ENCODE results near the gene ASTN1. TPM values are rescaled to one million over a fixed set of nuclear protein-coding genes. Genes with fewer than 3 reads are reported as not detected.

The ASTN1 gene
- total and polyA plus RNA-seq, 12 donors: 0.14 to 0.88 (median 0.34) TPM

DNA sequence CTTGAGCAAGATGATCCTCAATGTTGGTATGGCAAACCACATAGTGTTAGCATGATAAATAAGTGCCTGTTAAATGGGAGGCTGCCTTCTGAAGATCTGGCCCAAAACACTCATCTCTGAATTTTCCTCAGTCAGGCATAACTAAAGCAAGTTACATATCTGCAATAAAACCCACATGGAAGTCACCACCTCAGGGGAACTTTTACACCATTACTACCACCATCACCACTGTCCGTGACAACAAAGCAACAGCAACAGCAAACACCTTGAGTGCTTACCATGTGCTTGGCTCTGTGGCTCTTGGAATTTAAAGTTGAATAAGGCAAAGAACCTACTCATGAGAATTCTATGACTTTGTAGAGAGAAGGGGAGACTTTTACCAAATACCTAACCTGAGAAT lies 233.0 kb downstream of the ASTN1 start:
- H3K4me3 ChIP-seq: no peak overlapping the region
- TF ChIP-seq, protein P1, sequence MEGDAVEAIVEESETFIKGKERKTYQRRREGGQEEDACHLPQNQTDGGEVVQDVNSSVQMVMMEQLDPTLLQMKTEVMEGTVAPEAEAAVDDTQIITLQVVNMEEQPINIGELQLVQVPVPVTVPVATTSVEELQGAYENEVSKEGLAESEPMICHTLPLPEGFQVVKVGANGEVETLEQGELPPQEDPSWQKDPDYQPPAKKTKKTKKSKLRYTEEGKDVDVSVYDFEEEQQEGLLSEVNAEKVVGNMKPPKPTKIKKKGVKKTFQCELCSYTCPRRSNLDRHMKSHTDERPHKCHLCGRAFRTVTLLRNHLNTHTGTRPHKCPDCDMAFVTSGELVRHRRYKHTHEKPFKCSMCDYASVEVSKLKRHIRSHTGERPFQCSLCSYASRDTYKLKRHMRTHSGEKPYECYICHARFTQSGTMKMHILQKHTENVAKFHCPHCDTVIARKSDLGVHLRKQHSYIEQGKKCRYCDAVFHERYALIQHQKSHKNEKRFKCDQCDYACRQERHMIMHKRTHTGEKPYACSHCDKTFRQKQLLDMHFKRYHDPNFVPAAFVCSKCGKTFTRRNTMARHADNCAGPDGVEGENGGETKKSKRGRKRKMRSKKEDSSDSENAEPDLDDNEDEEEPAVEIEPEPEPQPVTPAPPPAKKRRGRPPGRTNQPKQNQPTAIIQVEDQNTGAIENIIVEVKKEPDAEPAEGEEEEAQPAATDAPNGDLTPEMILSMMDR (IDR thresholded peaks at IDR 0.05): no peak

DNA sequence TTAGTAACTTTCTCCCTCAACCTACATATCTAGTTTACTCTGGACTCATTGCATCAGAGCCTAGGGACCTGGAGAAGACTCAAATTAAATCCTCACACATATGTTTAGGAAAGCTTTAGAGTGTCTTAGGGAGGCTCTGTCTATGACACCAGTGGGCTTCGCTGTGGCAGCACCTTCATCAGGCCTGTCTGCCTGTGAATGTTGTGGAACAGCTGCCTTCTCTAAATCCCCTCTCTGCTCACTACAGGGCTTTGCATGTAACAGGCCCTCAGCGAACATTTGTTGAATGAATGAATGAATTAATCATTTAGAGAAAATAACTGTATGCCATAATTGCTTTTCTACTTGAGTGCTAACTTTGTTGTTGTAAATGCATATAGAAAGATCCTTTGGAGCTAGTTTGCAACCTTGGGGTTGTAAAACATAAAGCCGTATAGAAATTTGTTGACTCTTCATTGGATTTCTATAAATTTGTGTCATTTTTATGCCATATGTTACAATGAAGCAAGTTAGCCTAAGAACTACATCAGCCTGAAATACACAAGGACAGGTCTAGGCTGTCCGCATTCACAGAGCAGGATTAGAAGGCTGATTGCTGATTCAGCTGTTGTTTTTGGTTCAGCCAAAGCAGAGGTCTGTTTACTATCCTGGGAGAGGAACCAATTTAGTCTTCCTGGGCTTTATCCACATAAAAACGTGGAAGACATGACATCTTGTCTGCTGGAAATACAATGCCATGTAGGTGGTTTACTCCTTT lies 238.0 kb downstream of the ASTN1 start:
- DNase-seq: no peak
- ATAC-seq: no peak
- Histone ChIP-seq H3K27me3 (no peaks in the 10 kb centered on the region), H3K27ac (no peak overlapping the region), H3K9me3 (no peaks in the 10 kb centered on the region), H3K4me3 (no peak overlapping the region), H3K4me1 (no peaks in the 10 kb centered on the region), H3K36me3 (no peaks in the 10 kb centered on the region)
- intact Hi-C loops (cut with DNase I): no loop called here
- 72 to 73% methylated on average over 5 of the region's 5 CpGs for WGBS, 2 donors
- TF ChIP-seq, protein P1 (IDR thresholded peaks at IDR 0.05): no peak

More for the DNA sequence above, 233.0 kb downstream of the ASTN1 start:
- Histone ChIP-seq H3K27ac (peak overlapping the region in 3 of 10 donors; percentile 61 to 77 (median 64)), H3K4me1 (peaks cover 0 to 17% (median 8%) of the 10 kb centered on the region in 9 donors), H3K36me3 (no peaks in the 10 kb centered on the region), H3K9me3 (no peaks in the 10 kb centered on the region), H3K27me3 (no peaks in the 10 kb centered on the region)
- DNase-seq: no peak
- WGBS, 2 donors: 76 to 92% methylated on average over 1 of the region's 1 CpG
- ATAC-seq: no peak
- intact Hi-C loops (cut with DNase I): no loop called here

DNA sequence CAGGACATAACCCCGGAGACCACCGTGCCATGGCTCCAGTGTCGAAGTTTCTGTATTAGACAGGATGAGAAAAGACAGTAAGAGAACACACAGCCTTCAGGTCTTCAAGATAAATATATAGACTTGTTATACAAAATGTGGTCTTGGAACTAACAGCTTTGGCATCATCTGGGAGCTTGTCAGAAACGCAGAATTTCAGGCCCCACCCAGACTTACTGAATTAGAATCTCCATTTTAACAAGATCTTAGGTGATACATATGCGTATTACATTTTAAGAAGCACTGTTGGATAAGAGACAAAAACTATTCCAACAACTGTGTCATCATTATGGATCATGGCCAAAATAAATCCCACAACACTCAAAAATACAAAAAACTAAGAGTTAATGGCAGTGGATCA lies 239.3 kb downstream of the ASTN1 start:
- ATAC-seq (no peak), DNase-seq (no peak)
- no peaks in the 10 kb centered on the region for H3K4me1 ChIP-seq

DNA sequence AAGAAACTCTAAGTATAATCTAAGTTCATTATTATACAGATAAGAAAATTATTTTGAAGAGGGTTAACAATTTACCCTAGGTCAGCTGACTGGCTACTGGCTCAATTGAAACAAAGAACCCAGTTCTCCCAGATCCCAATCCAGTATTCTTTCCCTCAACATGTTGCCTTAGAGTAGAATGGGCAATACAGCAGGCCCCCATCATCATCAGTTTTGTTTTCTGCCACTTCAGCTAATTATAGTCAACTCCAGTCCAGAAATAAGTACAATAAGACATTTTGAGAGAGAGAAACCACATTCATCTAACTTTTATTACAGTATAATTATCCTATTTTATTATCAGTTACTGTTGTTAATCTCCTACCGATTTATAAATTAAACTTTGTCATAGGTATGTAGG lies 241.2 kb downstream of the ASTN1 start:
- no peaks in the 10 kb centered on the region for H3K27me3 ChIP-seq
- no peaks in the 10 kb centered on the region for H3K4me1 ChIP-seq
- TF ChIP-seq, protein P1 (IDR thresholded peaks at IDR 0.05): no peak
- ATAC-seq (no peak), DNase-seq (no peak)
- no peaks in the 10 kb centered on the region for H3K36me3 ChIP-seq
- no peaks in the 10 kb centered on the region for H3K9me3 ChIP-seq
- no peak overlapping the region for H3K4me3 ChIP-seq
- WGBS, 2 donors: 96 to 97% methylated on average over 1 of the region's 1 CpG
- no peak overlapping the region for H3K27ac ChIP-seq
- intact Hi-C loops (cut with DNase I): no loop called here

More for the DNA sequence above, 239.3 kb downstream of the ASTN1 start:
- Histone ChIP-seq H3K4me3 (no peak overlapping the region), H3K9me3 (no peaks in the 10 kb centered on the region), H3K27ac (no peak overlapping the region), H3K27me3 (no peaks in the 10 kb centered on the region), H3K36me3 (no peaks in the 10 kb centered on the region)
- intact Hi-C loops (cut with DNase I): no loop called here
- TF ChIP-seq, protein P1 (IDR thresholded peaks at IDR 0.05): no peak
- WGBS, 2 donors: 81 to 84% methylated on average over 5 of the region's 5 CpGs
